ENCODE measurements around the gene ACKR1. TPM values are rescaled to one million over a fixed set of nuclear protein-coding genes. Genes with fewer than 3 reads are reported as not detected.

Gene ACKR1
- total RNA-seq, 3 donors from 2014 or later: 19.5 to 30.4 (median 27.6) TPM

GRCh38 chr1:159207080-159207479, 2.4 kb downstream of the ACKR1 start:
- intact Hi-C loops (cut with DNase I, micrococcal nuclease): no loop called here
- H3K9me3 ChIP-seq: no peaks in the 10 kb centered on the region
- H3K4me1 ChIP-seq (ENCODE audit: low read depth): no peaks in the 10 kb centered on the region
- ATAC-seq: no peak
- no peak for DNase-seq
- TF ChIP-seq, protein P1, sequence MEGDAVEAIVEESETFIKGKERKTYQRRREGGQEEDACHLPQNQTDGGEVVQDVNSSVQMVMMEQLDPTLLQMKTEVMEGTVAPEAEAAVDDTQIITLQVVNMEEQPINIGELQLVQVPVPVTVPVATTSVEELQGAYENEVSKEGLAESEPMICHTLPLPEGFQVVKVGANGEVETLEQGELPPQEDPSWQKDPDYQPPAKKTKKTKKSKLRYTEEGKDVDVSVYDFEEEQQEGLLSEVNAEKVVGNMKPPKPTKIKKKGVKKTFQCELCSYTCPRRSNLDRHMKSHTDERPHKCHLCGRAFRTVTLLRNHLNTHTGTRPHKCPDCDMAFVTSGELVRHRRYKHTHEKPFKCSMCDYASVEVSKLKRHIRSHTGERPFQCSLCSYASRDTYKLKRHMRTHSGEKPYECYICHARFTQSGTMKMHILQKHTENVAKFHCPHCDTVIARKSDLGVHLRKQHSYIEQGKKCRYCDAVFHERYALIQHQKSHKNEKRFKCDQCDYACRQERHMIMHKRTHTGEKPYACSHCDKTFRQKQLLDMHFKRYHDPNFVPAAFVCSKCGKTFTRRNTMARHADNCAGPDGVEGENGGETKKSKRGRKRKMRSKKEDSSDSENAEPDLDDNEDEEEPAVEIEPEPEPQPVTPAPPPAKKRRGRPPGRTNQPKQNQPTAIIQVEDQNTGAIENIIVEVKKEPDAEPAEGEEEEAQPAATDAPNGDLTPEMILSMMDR (IDR thresholded peaks at IDR 0.05): no peak
- no peak overlapping the region for H3K4me3 ChIP-seq
- H3K36me3 ChIP-seq (ENCODE audit: low read depth): no peaks in the 10 kb centered on the region

DNA sequence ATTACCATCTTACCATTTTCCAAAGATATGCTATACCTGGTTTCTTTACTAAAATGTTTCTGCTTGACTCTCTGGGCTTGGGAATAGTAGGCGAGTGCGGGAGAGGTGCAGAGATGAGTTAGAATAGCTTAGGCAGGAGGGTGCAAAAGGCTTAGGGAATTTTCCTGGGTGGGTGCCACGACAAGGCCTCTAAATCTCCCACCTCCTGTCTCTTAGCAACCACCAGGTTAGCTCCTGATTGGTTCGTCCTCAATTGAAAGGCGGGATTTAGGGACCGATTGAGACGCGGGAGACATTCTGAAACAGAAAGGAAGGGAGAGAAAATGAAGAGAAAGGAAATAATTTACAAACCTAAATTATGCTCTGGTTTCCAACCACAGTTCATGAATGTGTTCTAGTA, 3.1 kb downstream of the ACKR1 start:
- intact Hi-C loops (cut with DNase I, micrococcal nuclease): no loop called here
- Histone ChIP-seq H3K4me1 (ENCODE audit: low read depth) (no peaks in the 10 kb centered on the region), H3K4me3 (no peak overlapping the region), H3K36me3 (ENCODE audit: low read depth) (no peaks in the 10 kb centered on the region), H3K9me3 (no peaks in the 10 kb centered on the region)
- TF ChIP-seq, protein P1 (IDR thresholded peaks at IDR 0.05): no peak
- DNase-seq: no peak
- no peak for ATAC-seq

GRCh38 chr1:159208175-159208825, 3.6 kb downstream of the ACKR1 start:
- Histone ChIP-seq H3K9me3 (no peaks in the 10 kb centered on the region), H3K4me1 (ENCODE audit: low read depth) (no peaks in the 10 kb centered on the region), H3K4me3 (no peak overlapping the region), H3K36me3 (ENCODE audit: low read depth) (no peaks in the 10 kb centered on the region)
- intact Hi-C loops (cut with DNase I, micrococcal nuclease): no loop called here
- ATAC-seq (no peak), DNase-seq (no peak)
- TF ChIP-seq, protein P1 (IDR thresholded peaks at IDR 0.05): no peak

DNA sequence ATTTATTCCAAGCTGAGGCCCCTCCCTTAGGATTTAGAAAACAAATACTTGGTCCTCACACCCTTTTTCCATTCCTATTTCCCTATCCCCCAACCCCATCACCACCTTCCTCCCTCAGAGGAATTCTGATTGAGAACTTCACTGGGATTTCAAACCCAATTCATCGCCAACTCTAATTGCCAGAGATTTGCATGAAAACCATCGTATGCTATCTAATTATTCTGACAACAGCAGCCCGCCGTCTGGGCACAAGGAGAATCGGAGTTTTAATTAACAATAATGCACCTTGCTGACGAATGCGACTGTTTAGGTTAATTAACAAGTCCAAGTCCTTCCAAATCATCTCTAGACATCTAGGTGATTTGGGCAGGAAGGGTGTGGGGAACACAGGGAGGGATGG, 4.4 kb downstream of the ACKR1 start:
- no peak for ATAC-seq
- intact Hi-C loops (cut with DNase I, micrococcal nuclease): no loop called here

DNA sequence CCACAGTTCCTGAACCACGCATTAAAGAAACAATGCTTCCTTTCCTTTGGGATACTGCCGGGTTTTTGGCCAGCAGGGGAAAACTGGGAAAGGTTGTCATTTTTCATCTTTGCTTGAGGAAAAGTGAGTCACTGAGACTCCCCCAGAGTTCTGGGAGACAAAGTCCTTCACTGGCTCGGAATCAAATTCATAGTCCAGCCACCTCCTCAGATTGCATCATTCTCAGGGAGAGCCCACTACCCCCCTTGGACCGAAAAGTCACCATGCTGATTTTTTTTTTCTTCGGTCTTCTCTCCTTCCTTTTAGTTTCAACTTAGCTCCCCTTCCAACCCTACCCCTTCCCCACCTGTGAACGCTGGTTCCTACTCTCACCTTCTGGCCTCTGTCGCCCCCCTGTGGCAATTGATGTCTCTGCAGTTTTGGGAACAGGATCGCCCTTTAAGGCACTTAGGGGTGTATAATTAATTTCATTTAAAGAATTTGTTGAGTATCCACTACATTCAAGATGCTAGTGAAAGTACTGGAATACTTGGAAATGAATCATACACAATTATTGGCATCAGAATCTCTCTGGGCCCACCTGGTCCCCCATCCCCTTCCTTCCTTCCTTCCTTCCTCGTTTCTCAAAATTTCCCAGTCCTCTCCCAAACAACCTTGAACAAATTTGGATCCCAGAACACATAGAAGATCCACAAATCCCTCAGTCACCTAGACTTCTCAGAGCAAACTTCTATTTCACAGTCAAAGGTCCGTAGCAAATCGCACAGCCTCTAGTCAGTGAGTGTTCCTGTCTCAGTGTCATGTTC, 6.9 kb downstream of the ACKR1 start:
- H3K36me3 ChIP-seq (ENCODE audit: low read depth): no peaks in the 10 kb centered on the region
- H3K4me3 ChIP-seq: no peak overlapping the region
- H3K9me3 ChIP-seq: no peaks in the 10 kb centered on the region
- ATAC-seq (peak; percentile 38), DNase-seq (peak in 2 of 3 donors; percentile 37 to 42)
- intact Hi-C loops (cut with DNase I, micrococcal nuclease): loop anchor here (5.0 to 10.0 kb wide), 2 partner anchors 49 to 77 kb away; no protein-coding TSS in a partner anchor
- no peaks in the 10 kb centered on the region for H3K4me1 ChIP-seq (ENCODE audit: low read depth)
- TF ChIP-seq, protein P1 (IDR thresholded peaks at IDR 0.05): peak; percentile 68

More for the DNA sequence above, 4.4 kb downstream of the ACKR1 start:
- DNase-seq: no peak
- TF ChIP-seq, protein P1 (IDR thresholded peaks at IDR 0.05): no peak
- Histone ChIP-seq H3K4me3 (no peak overlapping the region), H3K36me3 (ENCODE audit: low read depth) (no peaks in the 10 kb centered on the region), H3K9me3 (no peaks in the 10 kb centered on the region), H3K4me1 (ENCODE audit: low read depth) (no peaks in the 10 kb centered on the region)
